Loucy (cell line): ENCODE data around the gene AGAP1.

Experiments used
- CTCF ChIP-seq: fragments of 200-600 bp; sonication (generic); conservative IDR thresholded peaks from 2 replicates; pipeline ENCODE4 v1.5.1; 2014; ENCODE audit warnings: mild to moderate bottlenecking, antibody characterized with exemption, low read length
- EZH2phosphoT487 ChIP-seq: fragments of 200-600 bp; IDR thresholded peaks from 2 replicates; pipeline ENCODE4 v1.6.1; 2018; ENCODE audit warnings: antibody characterized with exemption, mild to moderate bottlenecking, moderate library complexity, borderline replicate concordance

GRCh38 chr2:235654103-235654813 is 160.4 kb downstream of the AGAP1 start:
- TF ChIP-seq CTCF = no peak
- no peak for TF ChIP-seq EZH2phosphoT487
